Colon (tissue), 2 donors: ENCODE data around the gene CYP4A11.
"Not testable (repeated sequence)": the region's sequence is repeated elsewhere in the genome, so short reads cannot be mapped to it uniquely, and the experiment has no call there.

Source experiments
- FAIRE-seq: peaks from 2 replicates; lab custom pipeline; 2012; peaks lifted over from hg19 to GRCh38; lab: Jason Lieb, UNC
- donor health status: control.
- donor health status: control.

CYP4A11 gene

GRCh38 chr1:46927249-46927835, 13.9 kb downstream of the CYP4A11 start:
- no peak for FAIRE-seq

- FAIRE-seq = no peak
Observed at GRCh38 chr1:46910790-46911189, 30.5 kb downstream of the CYP4A11 start.

- FAIRE-seq = no peak
Observed at GRCh38 chr1:46903481-46903880, 37.8 kb downstream of the CYP4A11 start.

- no peak for FAIRE-seq
Observed at GRCh38 chr1:46900401-46900800, 40.9 kb downstream of the CYP4A11 start.

GRCh38 chr1:46881656-46882055, 59.6 kb downstream of the CYP4A11 start:
- FAIRE-seq = not testable (repeated sequence)
